ENCODE results near the gene PAAF1. TPM values are rescaled to one million over a fixed set of nuclear protein-coding genes. Genes with fewer than 3 reads are reported as not detected.

The PAAF1 gene
- total RNA-seq, 1 donor from 2014 or later: 38.6 TPM

- Histone ChIP-seq H2AFZ (replicated peaks) (no peak overlapping the region), H3K79me2 (ENCODE audit: low read depth) (peaks cover 40% of the 10 kb centered on the region), H3K4me3 (no peak overlapping the region), H3K27ac (no peak overlapping the region), H3K4me2 (no peak overlapping the region), H4K20me1 (ENCODE audit: low read depth) (peaks cover 4% of the 10 kb centered on the region), H3F3A (ENCODE audit: low read depth) (peaks cover 30% of the 10 kb centered on the region), H3K9ac (no peak overlapping the region), H3K9me3 (ENCODE audit: low read depth) (no peaks in the 10 kb centered on the region), H3K36me3 (no peaks in the 10 kb centered on the region), H3K4me1 (peaks cover 25% of the 10 kb centered on the region), H3K27me3 (no peaks in the 10 kb centered on the region)
- TF ChIP-seq EZH2 (IDR thresholded peaks at IDR 0.05) (no peak), EZH2phosphoT487 (IDR thresholded peaks at IDR 0.05) (no peak)
- TF ChIP-seq, protein P1, sequence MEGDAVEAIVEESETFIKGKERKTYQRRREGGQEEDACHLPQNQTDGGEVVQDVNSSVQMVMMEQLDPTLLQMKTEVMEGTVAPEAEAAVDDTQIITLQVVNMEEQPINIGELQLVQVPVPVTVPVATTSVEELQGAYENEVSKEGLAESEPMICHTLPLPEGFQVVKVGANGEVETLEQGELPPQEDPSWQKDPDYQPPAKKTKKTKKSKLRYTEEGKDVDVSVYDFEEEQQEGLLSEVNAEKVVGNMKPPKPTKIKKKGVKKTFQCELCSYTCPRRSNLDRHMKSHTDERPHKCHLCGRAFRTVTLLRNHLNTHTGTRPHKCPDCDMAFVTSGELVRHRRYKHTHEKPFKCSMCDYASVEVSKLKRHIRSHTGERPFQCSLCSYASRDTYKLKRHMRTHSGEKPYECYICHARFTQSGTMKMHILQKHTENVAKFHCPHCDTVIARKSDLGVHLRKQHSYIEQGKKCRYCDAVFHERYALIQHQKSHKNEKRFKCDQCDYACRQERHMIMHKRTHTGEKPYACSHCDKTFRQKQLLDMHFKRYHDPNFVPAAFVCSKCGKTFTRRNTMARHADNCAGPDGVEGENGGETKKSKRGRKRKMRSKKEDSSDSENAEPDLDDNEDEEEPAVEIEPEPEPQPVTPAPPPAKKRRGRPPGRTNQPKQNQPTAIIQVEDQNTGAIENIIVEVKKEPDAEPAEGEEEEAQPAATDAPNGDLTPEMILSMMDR (IDR thresholded peaks at IDR 0.05): no peak
- no peaks in the 10 kb centered on the region for H3K36me3 Mint-ChIP-seq
- no peak for DNase-seq (ENCODE audit: low spot score)
- peaks cover 29% of the 10 kb centered on the region for H3K4me1 Mint-ChIP-seq
- no peaks in the 10 kb centered on the region for H3K9me3 Mint-ChIP-seq
- no peak overlapping the region for H3K27ac Mint-ChIP-seq
- H3K27me3 Mint-ChIP-seq (ENCODE audit: insufficient read depth, low read depth): no peaks in the 10 kb centered on the region
- no peak overlapping the region for H3K4me3 Mint-ChIP-seq
Observed at GRCh38 chr11:73872749-73873357, 3.9 kb upstream of the PAAF1 start.

- H3K4me3 ChIP-seq: peak overlapping the region; percentile 72
- no peaks in the 10 kb centered on the region for H3K36me3 ChIP-seq
- no peaks in the 10 kb centered on the region for H3K36me3 Mint-ChIP-seq
- peak overlapping the region; percentile 23 for H3K9ac ChIP-seq
- H3K4me1 Mint-ChIP-seq: peaks cover 20% of the 10 kb centered on the region
- no peaks in the 10 kb centered on the region for H3K27me3 Mint-ChIP-seq (ENCODE audit: insufficient read depth, low read depth)
- TF ChIP-seq EZH2 (IDR thresholded peaks at IDR 0.05) (no peak), EZH2phosphoT487 (IDR thresholded peaks at IDR 0.05) (no peak)
- TF ChIP-seq, protein P1 (IDR thresholded peaks at IDR 0.05): no peak
- no peaks in the 10 kb centered on the region for H3K9me3 ChIP-seq (ENCODE audit: low read depth)
- peaks cover 50% of the 10 kb centered on the region for H3K79me2 ChIP-seq (ENCODE audit: low read depth)
- no peaks in the 10 kb centered on the region for H4K20me1 ChIP-seq (ENCODE audit: low read depth)
- H3K4me1 ChIP-seq: peaks cover 21% of the 10 kb centered on the region
- H3K9me3 Mint-ChIP-seq: no peaks in the 10 kb centered on the region
- H3K4me2 ChIP-seq: peak overlapping the region; percentile 78
- H3K27ac ChIP-seq: no peak overlapping the region
- H2AFZ ChIP-seq (replicated peaks): no peak overlapping the region
- DNase-seq (ENCODE audit: low spot score): no peak
- H3K4me3 Mint-ChIP-seq: peak overlapping the region; percentile 100
- no peaks in the 10 kb centered on the region for H3K27me3 ChIP-seq
- peaks cover 11% of the 10 kb centered on the region for H3F3A ChIP-seq (ENCODE audit: low read depth)
- H3K27ac Mint-ChIP-seq: peak overlapping the region; percentile 13
Observed at GRCh38 chr11:73875380-73875779, 1.4 kb upstream of the PAAF1 start.

- Mint-ChIP-seq H3K27ac (peak overlapping the region; percentile 98), H3K4me1 (peaks cover 20% of the 10 kb centered on the region), H3K4me3 (peak overlapping the region; percentile 100), H3K9me3 (no peaks in the 10 kb centered on the region), H3K27me3 (ENCODE audit: insufficient read depth, low read depth) (no peaks in the 10 kb centered on the region), H3K36me3 (no peaks in the 10 kb centered on the region)
- H3K27ac ChIP-seq: peak overlapping the region; percentile 61
- no peaks in the 10 kb centered on the region for H3K36me3 ChIP-seq
- DNase-seq (ENCODE audit: low spot score): peak; percentile 51
- no peak overlapping the region for H2AFZ ChIP-seq (replicated peaks)
- peaks cover 50% of the 10 kb centered on the region for H3K79me2 ChIP-seq (ENCODE audit: low read depth)
- peak overlapping the region; percentile 72 for H3K4me3 ChIP-seq
- H3F3A ChIP-seq (ENCODE audit: low read depth): peaks cover 11% of the 10 kb centered on the region
- no peaks in the 10 kb centered on the region for H3K9me3 ChIP-seq (ENCODE audit: low read depth)
- no peak for TF ChIP-seq EZH2 (IDR thresholded peaks at IDR 0.05)
- no peak for TF ChIP-seq EZH2phosphoT487 (IDR thresholded peaks at IDR 0.05)
- TF ChIP-seq, protein P1 (IDR thresholded peaks at IDR 0.05): no peak
- H3K9ac ChIP-seq: peak overlapping the region; percentile 67
- H3K4me2 ChIP-seq: peak overlapping the region; percentile 78
- H3K4me1 ChIP-seq: peaks cover 21% of the 10 kb centered on the region
- no peaks in the 10 kb centered on the region for H3K27me3 ChIP-seq
- no peaks in the 10 kb centered on the region for H4K20me1 ChIP-seq (ENCODE audit: low read depth)
Observed at GRCh38 chr11:73875840-73876239, 959 bp upstream of the PAAF1 start.
